ENCODE measurements around the gene THPO.

THPO gene

DNA sequence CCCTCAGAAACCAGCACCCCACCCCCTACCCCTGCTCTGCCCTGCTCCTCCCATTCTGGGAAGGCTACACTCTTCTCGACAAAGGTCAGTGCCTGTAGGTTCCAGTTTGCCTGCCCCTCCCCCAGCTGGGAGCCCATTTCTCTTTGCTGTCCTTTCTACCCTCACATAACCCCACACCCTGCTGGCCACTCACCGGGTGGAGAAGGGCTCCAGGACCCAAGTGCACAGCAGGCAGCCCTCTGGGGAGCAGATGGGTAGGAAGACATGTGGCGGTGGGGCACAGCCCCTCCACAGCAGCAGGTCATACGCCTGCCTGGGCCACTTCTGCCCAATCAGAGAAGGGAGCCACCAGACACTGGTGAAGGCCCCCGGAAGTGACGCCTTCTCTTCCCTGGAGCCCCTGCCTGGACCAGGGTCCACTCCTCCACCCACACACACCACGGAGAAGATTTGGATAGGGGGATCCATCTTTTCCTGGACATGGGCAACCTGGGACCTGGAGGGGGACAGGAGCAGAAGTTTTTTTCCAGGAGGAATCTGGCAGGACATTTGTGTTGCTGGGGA lies at the start of gene THPO:
THPO (minus strand) TSS at position 326 of the 564 bp plus-strand sequence. CDS start 1,948 bp downstream, outside the sequence.
- Histone ChIP-seq H2AFZ (ENCODE audit: low read length) (no peak within 1 kb of the TSS), H3K27ac (ENCODE audit: low read depth, low read length, poor library complexity, severe bottlenecking) (no peak within 1 kb of the TSS), H3K4me2 (ENCODE audit: low read length) (no peak within 1 kb of the TSS), H3K27me3 (ENCODE audit: insufficient read depth, low read length) (peaks cover 7% of the 10 kb centered on the region), H3K9me2 (ENCODE audit: low read depth, low read length) (no peaks in the 10 kb centered on the region), H3K4me3 (ENCODE audit: low read depth, low read length, poor library complexity, severe bottlenecking) (no peak within 1 kb of the TSS), H3K4me1 (ENCODE audit: insufficient read depth, low read length, severe bottlenecking) (no peaks in the 10 kb centered on the region), H3K79me2 (ENCODE audit: insufficient read depth, low read length) (no peaks in the 10 kb centered on the region), H3K36me3 (ENCODE audit: insufficient read depth, low read length) (no peaks in the 10 kb centered on the region), H3K9ac (ENCODE audit: low read length) (no peak within 1 kb of the TSS), H3K9me3 (ENCODE audit: low read length) (no peaks in the 10 kb centered on the region), H3F3A (ENCODE audit: insufficient read depth, low read length) (no peaks in the 10 kb centered on the region), H4K20me1 (ENCODE audit: insufficient read depth, low read length) (no peaks in the 10 kb centered on the region)
- TF ChIP-seq EZH2 (IDR thresholded peaks at IDR 0.05; ENCODE audit: borderline replicate concordance, low read length), result no peak
- TF ChIP-seq, protein P1, sequence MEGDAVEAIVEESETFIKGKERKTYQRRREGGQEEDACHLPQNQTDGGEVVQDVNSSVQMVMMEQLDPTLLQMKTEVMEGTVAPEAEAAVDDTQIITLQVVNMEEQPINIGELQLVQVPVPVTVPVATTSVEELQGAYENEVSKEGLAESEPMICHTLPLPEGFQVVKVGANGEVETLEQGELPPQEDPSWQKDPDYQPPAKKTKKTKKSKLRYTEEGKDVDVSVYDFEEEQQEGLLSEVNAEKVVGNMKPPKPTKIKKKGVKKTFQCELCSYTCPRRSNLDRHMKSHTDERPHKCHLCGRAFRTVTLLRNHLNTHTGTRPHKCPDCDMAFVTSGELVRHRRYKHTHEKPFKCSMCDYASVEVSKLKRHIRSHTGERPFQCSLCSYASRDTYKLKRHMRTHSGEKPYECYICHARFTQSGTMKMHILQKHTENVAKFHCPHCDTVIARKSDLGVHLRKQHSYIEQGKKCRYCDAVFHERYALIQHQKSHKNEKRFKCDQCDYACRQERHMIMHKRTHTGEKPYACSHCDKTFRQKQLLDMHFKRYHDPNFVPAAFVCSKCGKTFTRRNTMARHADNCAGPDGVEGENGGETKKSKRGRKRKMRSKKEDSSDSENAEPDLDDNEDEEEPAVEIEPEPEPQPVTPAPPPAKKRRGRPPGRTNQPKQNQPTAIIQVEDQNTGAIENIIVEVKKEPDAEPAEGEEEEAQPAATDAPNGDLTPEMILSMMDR (IDR thresholded peaks at IDR 0.05; ENCODE audit: low read length), result no peak

- H3K27me3 ChIP-seq (ENCODE audit: insufficient read depth, low read length), result peaks cover 9% of the 10 kb centered on the region; the same call in 1 of the 2 replicates
- no peak overlapping the region for H3K4me2 ChIP-seq (ENCODE audit: low read length)
- H3K36me3 ChIP-seq (ENCODE audit: insufficient read depth, low read length), result no peaks in the 10 kb centered on the region
- H4K20me1 ChIP-seq (ENCODE audit: insufficient read depth, low read length), result no peaks in the 10 kb centered on the region
- H3K9me2 ChIP-seq (ENCODE audit: low read depth, low read length), result no peaks in the 10 kb centered on the region
- H3F3A ChIP-seq (ENCODE audit: insufficient read depth, low read length), result no peaks in the 10 kb centered on the region
- no peak overlapping the region for H3K9ac ChIP-seq (ENCODE audit: low read length)
- H3K79me2 ChIP-seq (ENCODE audit: insufficient read depth, low read length), result no peaks in the 10 kb centered on the region
- no peaks in the 10 kb centered on the region for H3K9me3 ChIP-seq (ENCODE audit: low read length)
- H3K4me3 ChIP-seq (ENCODE audit: low read depth, low read length, poor library complexity, severe bottlenecking), result no peak overlapping the region
- H2AFZ ChIP-seq (ENCODE audit: low read length), result no peak overlapping the region
- H3K4me1 ChIP-seq (ENCODE audit: insufficient read depth, low read length, severe bottlenecking), result no peaks in the 10 kb centered on the region
- TF ChIP-seq EZH2 (IDR thresholded peaks at IDR 0.05; ENCODE audit: borderline replicate concordance, low read length), result no peak
- TF ChIP-seq, protein P1 (IDR thresholded peaks at IDR 0.05; ENCODE audit: low read length), result no peak
- no peak overlapping the region for H3K27ac ChIP-seq (ENCODE audit: low read depth, low read length, poor library complexity, severe bottlenecking)
Observed at GRCh38 chr3:184426691-184427141, 48.7 kb upstream of the THPO start.

- Histone ChIP-seq H3K9me3 (ENCODE audit: low read length) (no peaks in the 10 kb centered on the region), H3K4me1 (ENCODE audit: insufficient read depth, low read length, severe bottlenecking) (no peaks in the 10 kb centered on the region), H3K4me3 (ENCODE audit: low read depth, low read length, poor library complexity, severe bottlenecking) (no peak overlapping the region), H3F3A (ENCODE audit: insufficient read depth, low read length) (no peaks in the 10 kb centered on the region), H2AFZ (ENCODE audit: low read length) (no peak overlapping the region), H3K79me2 (ENCODE audit: insufficient read depth, low read length) (no peaks in the 10 kb centered on the region), H3K9ac (ENCODE audit: low read length) (no peak overlapping the region), H3K27ac (ENCODE audit: low read depth, low read length, poor library complexity, severe bottlenecking) (no peak overlapping the region), H3K9me2 (ENCODE audit: low read depth, low read length) (no peaks in the 10 kb centered on the region), H3K27me3 (ENCODE audit: insufficient read depth, low read length) (peaks cover 9% of the 10 kb centered on the region; the same call in 1 of the 2 replicates), H4K20me1 (ENCODE audit: insufficient read depth, low read length) (no peaks in the 10 kb centered on the region), H3K36me3 (ENCODE audit: insufficient read depth, low read length) (no peaks in the 10 kb centered on the region), H3K4me2 (ENCODE audit: low read length) (no peak overlapping the region)
- TF ChIP-seq EZH2 (IDR thresholded peaks at IDR 0.05; ENCODE audit: borderline replicate concordance, low read length), result no peak
- TF ChIP-seq, protein P1 (IDR thresholded peaks at IDR 0.05; ENCODE audit: low read length), result no peak
Observed at GRCh38 chr3:184423561-184423960, 45.6 kb upstream of the THPO start.
